Muscle of arm (tissue), 12 donors: ENCODE data around the gene CD8B. TPM values are rescaled to one million over a fixed set of nuclear protein-coding genes. Genes with fewer than 3 reads are reported as not detected.
A peak's percentile ranks its signal among the peaks of the same experiment; 100 is the strongest.
"Not testable (repeated sequence)": the region's sequence is repeated elsewhere in the genome, so short reads cannot be mapped to it uniquely, and the experiment has no call there.

Experiments used
- DNase-seq: peaks from one replicate; pipeline ENCODE4 v3.0.0-alpha.2; 2013
- polyA plus RNA-seq, 12 donors: library from polyadenylated mRNA; unstranded; fragments of 120-200 nt; gene quantifications; one replicate each; pipeline ENCODE4 v1.2.1, GENCODE V29; 2013; ENCODE audit not compliant: insufficient read length in 12 of 12

Gene CD8B
- polyA plus RNA-seq, 12 donors: 0.12 to 1.5 (median 0.40) TPM; not detected in 4

GRCh38 chr2:86836915-86837695 is 24.6 kb downstream of the CD8B start:
- DNase-seq: peak; percentile 81

- DNase-seq: not testable (repeated sequence)
Observed at GRCh38 chr2:86835548-86835889, 26.2 kb downstream of the CD8B start.

DNA sequence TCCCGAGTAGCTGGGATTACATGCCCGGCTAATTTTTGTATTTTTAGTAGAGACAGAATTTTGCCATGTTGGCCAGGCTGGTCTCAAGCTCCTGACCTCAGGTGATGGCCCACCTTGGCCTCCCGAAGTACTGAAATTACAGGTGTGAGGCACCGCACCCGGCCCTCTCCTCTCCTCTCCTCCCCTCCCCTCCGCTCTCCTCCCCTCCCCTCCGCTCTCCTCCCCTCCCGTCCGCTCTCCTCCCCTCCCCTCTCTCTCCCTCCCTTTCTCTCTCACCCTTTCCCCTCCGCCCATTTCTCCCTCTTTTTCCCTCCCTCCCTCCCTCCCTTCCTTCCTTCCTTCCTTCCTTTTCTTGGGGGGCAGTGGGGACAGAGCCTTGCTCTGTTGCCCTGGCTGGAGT is 28.4 kb downstream of the CD8B start:
- no peak for DNase-seq

GRCh38 chr2:86832334-86833096 is 29.2 kb downstream of the CD8B start:
- no peak for DNase-seq

DNA sequence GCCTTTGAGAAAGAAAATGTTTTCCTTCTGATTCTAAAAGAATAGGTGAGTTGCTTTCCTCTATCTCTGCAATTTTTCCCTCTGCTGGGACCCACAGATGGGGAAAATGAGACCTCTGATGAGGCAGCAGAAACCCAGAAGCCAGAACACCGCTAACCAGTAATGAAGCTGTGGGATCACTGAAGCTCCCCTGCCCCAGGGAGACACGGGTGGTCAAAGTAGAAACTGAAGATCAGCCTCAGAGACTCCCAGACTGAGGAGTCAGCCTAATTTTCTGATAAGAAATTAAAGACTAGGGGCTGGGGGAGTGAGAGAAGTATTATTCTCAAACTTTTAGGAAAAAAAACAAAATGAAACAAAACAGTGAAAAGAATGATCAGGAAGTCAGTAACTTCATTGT is 30.1 kb downstream of the CD8B start:
- DNase-seq: no peak

DNA sequence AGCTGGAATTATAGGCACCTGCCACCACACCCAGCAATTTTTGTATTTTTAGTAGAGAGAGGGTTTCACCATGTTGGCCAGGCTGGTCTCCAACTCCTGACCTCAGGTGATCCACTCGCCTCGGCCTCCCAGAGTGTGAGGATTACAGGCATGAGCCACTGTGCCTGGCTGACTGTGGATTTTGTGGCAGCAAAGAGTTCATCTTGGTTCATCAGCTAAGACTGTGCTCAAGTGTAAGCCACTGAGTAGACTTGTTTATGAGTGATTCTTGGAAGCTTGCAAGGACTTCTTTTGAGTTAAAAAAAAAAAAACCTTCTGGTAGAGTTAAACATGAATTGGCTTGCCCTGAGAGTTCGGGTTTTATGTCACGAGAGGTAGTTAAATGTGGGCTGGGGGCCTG is 34.7 kb downstream of the CD8B start:
- DNase-seq: no peak

GRCh38 chr2:86825693-86826381 is 35.8 kb downstream of the CD8B start:
- no peak for DNase-seq

DNA sequence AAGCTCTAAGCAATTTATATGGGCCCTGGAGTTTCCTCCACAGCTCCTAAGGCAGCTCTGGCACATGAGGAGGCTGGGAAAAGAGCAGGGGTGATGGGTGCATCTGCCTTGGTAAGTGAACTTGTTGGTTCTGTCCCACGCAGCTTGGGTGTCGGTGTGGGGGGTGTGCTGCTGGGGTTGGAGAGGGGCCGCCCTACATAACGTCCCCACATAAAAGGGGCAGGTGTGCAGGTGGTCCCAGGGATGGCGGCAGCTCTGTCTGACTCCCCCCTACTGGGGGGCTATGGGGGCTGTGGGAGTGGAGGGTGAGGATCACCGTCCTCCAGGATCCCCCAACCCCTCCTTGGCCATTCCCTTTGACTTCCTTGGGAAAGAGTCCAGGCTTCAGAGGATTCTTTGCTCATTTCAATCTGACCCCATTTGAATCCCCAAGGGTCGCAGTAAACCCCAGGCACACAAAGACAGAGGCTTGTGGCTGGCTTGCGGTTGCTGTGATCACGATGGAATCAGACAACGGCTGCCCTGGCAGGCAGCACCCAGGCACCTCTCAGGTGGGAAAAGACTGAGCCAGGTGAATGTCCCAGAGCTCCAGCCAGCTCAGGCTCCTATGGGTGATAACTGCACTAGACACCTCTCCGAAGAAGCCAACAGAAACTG is 36.5 kb downstream of the CD8B start:
- DNase-seq: no peak

DNA sequence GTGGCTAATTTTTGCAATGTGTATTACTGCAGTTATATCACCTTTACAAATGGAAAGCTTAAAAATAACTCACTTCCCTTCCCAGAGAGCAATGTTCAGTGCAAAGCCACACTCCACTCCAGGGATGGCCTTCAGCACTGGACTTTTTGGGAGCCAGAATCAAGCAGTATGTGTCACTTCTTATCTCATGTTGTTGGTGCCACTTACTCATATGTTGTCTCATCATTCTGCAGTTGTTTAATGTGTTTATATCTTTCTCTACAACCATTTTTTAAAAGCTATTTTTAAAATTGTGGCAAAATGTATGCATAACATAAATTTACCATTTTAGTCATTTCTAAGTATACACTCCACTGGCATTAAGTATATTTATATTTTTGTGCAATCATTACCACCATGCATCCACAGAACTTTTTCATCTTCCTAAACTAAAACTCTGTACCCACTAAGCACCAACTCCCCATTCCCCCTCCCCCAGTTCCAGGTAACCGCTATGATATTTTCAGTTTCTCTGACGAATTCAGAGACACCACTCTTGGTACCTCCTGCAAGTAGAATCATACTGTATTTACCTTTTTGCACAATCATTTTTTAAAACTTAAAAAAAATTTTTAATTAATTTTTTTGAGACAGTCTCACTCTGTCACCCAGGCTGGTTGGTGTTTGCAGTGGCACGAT is 38.9 kb downstream of the CD8B start:
- no peak for DNase-seq

- no peak for DNase-seq
Observed at GRCh38 chr2:86821842-86822241, 39.8 kb downstream of the CD8B start.

DNA sequence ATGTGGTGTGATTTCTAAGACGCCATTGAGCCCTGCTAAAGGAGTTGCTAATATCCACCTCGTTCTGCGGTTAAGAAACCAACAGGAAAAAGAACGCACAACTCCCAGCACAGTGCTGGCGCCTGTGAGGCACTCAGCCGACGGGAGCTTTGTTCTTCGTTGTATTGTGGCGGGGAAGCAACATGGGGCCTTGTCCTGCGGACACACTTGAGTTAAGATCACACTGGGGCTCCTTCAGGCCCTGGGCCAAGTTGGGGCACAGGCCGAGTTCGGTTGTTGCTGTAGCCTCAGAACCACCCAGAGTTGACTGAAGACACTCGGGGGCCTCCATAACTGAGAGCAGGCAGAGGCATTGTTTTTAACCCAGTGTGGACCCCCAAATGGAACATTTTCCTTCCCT is 40.4 kb downstream of the CD8B start:
- DNase-seq: no peak

- no peak for DNase-seq
Observed at GRCh38 chr2:86818957-86819356, 42.7 kb downstream of the CD8B start.

DNA sequence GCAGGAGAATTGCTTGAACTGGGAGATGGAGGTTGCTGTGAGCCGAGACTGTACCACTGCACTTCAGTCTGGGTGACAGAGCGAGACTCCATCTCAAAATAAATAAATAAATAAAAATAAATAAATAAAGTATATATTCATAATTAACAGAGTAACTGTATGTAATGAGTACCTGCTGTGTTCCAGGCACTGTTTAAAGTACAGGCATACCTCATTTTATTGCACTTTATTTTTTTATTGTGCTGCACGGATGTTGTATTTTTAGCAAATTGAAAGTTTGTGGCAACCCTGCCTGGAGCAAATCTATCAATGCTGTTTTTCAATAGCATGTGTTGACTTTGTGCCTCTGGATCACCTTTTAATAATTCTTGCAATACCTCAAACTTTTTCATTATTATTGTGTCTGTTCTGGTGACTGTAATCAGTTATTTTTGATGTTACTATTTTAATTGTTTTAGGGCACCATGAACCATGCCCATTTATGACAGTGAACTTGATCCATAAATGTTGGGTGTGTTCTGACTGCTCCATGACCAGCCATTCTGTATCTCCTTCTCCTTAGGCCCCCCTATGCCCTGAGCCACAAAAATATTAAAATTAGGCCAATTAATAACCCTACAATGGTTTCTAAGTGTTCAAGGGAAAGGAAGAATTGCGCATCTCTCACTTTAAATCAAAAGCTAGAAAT is 43.4 kb downstream of the CD8B start:
- no peak for DNase-seq

- no peak for DNase-seq
Observed at GRCh38 chr2:86815611-86816010, 46.1 kb downstream of the CD8B start.

- no peak for DNase-seq
Observed at GRCh38 chr2:86809481-86810121, 52.1 kb downstream of the CD8B start.

DNA sequence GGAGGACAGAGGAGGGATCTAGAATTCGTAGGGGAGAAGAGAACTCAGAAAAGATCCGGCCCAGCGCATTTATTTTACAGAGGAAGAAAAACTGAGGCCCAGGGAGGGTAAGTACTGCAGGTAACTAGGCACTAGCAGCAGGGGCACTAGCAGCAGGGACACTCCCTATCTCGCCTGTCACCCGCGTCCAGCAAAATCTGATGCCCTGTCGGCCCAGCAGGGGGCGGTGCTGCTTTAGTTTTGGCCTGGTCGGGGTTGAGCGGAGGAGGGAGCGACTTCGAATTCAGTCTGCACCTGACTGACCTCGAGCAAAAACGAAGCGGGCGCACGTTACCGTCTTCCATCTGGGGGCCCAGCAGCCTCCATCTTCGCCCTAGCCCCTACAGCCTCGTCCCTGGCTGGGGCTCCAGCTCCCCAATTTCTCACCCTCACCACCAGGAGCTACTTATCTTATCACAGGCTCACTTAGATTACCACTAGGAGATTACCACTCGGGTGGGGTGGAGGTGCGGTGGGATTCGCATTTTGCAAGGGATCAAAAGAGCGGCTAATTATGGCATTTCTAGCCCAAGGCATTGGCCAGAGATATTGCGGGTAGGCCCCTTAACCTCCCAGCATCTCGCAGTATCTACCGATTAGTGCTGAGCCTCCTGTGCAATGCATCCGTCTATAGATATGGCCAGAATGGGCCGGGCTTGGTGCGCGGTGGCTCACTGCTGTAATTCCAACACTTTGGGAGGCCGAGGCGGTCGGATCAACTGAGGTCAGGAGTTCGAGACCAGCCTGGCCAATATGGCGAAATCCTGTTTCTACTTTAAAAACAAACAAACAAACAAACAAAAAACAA is 53.1 kb downstream of the CD8B start:
- peak; percentile 85 for DNase-seq

- no peak for DNase-seq
Observed at GRCh38 chr2:86807468-86808275, 54.0 kb downstream of the CD8B start.

DNA sequence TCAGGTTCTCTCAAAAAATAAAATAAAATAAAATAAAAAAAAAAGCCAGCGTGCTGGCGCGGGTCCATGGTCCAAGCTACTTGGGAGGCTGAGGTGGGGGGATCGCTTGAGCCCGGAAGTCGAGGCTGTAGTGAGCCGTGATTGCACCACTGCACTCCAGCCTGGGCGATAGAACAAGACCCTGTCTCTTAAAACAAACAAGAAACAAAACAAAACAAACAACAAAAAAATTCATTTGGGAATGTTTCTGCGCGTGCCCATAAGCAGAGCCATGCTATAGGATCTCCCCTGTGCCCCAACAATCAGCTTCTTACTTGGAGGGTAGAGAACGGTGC is 54.6 kb downstream of the CD8B start:
- DNase-seq: no peak
